ENCODE results near the gene TGFBR3L. TPM values are rescaled to one million over a fixed set of nuclear protein-coding genes. Genes with fewer than 3 reads are reported as not detected.

The TGFBR3L gene
- total RNA-seq (2014; rRNA removed; shearing (Covaris generic)) (0.13 TPM in 1 of 2 replicates, not detected in the other), total RNA-seq (2022) (0.61 and 0.74 TPM in 2 replicates), Bru-seq, nascent RNA (percentile 21 among the genes with signal in this experiment), BruChase-seq, experiment 1, labeled RNA remaining after a 6-hour chase (percentile 23 among the genes with signal in this experiment), BruChase-seq, experiment 2, labeled RNA remaining after a 2-hour chase (percentile 22 among the genes with signal in this experiment)
- long read RNA-seq: 0 reads

- no peak within 1 kb of the TSS; the same call in 1 of the 2 replicates for H3K4me2 ChIP-seq (ENCODE audit: low read length)
- no peak within 1 kb of the TSS for H3K27ac ChIP-seq (ENCODE audit: low read depth, low read length, poor library complexity, severe bottlenecking)
- DNase-seq (ENCODE audit: low spot score): no peak
- H3K4me3 ChIP-seq (ENCODE audit: low read depth, low read length, poor library complexity, severe bottlenecking): no peak within 1 kb of the TSS
- CTCF ChIA-PET (ENCODE audit: unreplicated experiment): no interaction called here
- POLR2A ChIA-PET: no interaction called here
- intact Hi-C loops (cut with micrococcal nuclease; ENCODE audit: unreplicated experiment): no loop called here
- H3K79me2 ChIP-seq (ENCODE audit: insufficient read depth, low read depth, low read length): no peaks in the 10 kb centered on the region
- no peak for TF ChIP-seq CTCF (conservative IDR thresholded peaks at IDR 0.05; ENCODE audit: low read length)
- TF ChIP-seq EZH2phosphoT487 (IDR thresholded peaks at IDR 0.05; ENCODE audit: borderline replicate concordance, low read depth, low read length): no peak
- BruUV-seq (replicated peaks): no TSS peak
- H2AFZ ChIP-seq (ENCODE audit: low read length): no peak within 1 kb of the TSS
- no peaks in the 10 kb centered on the region for H3K9me2 ChIP-seq (ENCODE audit: insufficient read depth, low read length)
- peaks cover 33% of the 10 kb centered on the region for H3K36me3 ChIP-seq (ENCODE audit: insufficient read depth, low read length)
- H3K9me3 ChIP-seq (ENCODE audit: low read length): no peaks in the 10 kb centered on the region
- H4K20me1 ChIP-seq (ENCODE audit: insufficient read depth, low read length): no peaks in the 10 kb centered on the region
- H3K4me1 ChIP-seq (ENCODE audit: insufficient read depth, low read length, poor library complexity, severe bottlenecking): peaks cover 2% of the 10 kb centered on the region
Observed at GRCh38 chr19:7914598-7915045, at the start of gene TGFBR3L. Gene TGFBR3L (plus strand): TSS chr19:7914830.

GRCh38 chr19:7865262-7865911, 49.2 kb upstream of the TGFBR3L start:
- Histone ChIP-seq H3K36me3 (ENCODE audit: insufficient read depth, low read length) (no peaks in the 10 kb centered on the region), H2AFZ (ENCODE audit: low read length) (no peak overlapping the region), H3K27ac (ENCODE audit: low read depth, low read length, poor library complexity, severe bottlenecking) (no peak overlapping the region), H3K4me1 (ENCODE audit: insufficient read depth, low read length, poor library complexity, severe bottlenecking) (peaks cover 24% of the 10 kb centered on the region), H3K9me3 (ENCODE audit: low read length) (no peaks in the 10 kb centered on the region), H4K20me1 (ENCODE audit: insufficient read depth, low read length) (no peaks in the 10 kb centered on the region), H3K79me2 (ENCODE audit: insufficient read depth, low read depth, low read length) (no peaks in the 10 kb centered on the region), H3K9me2 (ENCODE audit: insufficient read depth, low read length) (no peaks in the 10 kb centered on the region), H3K4me2 (ENCODE audit: low read length) (no peak overlapping the region), H3K4me3 (ENCODE audit: low read depth, low read length, poor library complexity, severe bottlenecking) (no peak overlapping the region)
- no TSS peak for BruUV-seq (replicated peaks)
- intact Hi-C loops (cut with micrococcal nuclease; ENCODE audit: unreplicated experiment): no loop called here
- TF ChIP-seq CTCF (conservative IDR thresholded peaks at IDR 0.05; ENCODE audit: low read length) (no peak), EZH2phosphoT487 (IDR thresholded peaks at IDR 0.05; ENCODE audit: borderline replicate concordance, low read depth, low read length) (no peak)
- DNase-seq (ENCODE audit: low spot score): peak; percentile 18
- CTCF ChIA-PET (ENCODE audit: unreplicated experiment): no interaction called here
- POLR2A ChIA-PET: no interaction called here

All from OCI-LY7 (cell line).